ENCODE data around the gene RASA3.
"Not testable (repeated sequence)": the region's sequence is repeated elsewhere in the genome, so short reads cannot be mapped to it uniquely, and the experiment has no call there.

RASA3 gene

DNA sequence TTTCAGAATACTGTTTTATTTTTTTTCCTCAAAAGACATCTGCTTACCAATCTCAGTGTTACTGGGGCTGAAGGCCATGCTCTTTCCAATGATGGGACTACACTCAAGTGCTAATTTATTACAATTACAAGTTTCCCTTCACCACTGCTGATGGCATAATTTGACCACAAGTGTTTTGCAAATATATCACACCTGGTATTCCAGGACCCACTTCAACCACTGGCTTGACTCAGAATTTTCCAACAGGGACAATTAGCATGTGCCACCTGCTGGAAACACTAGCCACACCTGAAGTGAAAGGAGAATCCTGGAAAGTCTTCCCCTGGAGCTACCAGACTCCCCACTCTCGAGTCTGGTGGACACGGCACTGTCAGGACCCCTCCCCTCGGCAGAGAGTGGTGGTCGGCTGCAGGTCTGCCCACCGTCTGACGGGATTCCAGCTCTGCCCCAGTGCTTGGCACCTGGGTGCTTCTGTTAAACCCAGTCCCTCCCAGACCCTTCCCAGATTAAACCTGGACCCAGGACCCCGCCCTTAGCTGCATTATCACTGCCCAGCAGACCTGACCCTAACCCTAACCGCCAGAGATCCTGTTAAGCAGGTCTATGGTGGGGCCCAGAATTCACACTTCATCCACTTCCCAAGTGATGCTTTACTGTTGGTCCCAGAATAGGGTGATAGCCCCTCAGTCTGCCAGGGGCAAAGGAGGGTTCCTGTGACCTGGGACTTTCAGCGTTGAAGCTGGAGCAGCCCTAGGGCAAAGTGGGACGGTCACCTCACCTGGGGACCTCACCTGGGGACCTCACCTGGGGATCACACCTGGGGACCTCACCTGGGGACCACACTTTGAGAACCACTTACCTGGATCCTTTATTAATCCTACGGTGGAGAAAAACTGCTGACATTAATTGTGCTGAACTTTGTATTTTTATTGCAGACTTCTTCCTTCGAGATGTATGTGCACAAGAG, 17.6 kb upstream of the RASA3 start:
- H3K4me3 ChIP-seq (replicated peaks; ENCODE audit: low read depth, low read length), result no peak overlapping the region
- DNase-seq (ENCODE audit: low read depth), result no peak
- TF ChIP-seq, protein P1, sequence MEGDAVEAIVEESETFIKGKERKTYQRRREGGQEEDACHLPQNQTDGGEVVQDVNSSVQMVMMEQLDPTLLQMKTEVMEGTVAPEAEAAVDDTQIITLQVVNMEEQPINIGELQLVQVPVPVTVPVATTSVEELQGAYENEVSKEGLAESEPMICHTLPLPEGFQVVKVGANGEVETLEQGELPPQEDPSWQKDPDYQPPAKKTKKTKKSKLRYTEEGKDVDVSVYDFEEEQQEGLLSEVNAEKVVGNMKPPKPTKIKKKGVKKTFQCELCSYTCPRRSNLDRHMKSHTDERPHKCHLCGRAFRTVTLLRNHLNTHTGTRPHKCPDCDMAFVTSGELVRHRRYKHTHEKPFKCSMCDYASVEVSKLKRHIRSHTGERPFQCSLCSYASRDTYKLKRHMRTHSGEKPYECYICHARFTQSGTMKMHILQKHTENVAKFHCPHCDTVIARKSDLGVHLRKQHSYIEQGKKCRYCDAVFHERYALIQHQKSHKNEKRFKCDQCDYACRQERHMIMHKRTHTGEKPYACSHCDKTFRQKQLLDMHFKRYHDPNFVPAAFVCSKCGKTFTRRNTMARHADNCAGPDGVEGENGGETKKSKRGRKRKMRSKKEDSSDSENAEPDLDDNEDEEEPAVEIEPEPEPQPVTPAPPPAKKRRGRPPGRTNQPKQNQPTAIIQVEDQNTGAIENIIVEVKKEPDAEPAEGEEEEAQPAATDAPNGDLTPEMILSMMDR (IDR thresholded peaks at IDR 0.05; ENCODE audit: low read length, missing control alignments), result no peak

DNA sequence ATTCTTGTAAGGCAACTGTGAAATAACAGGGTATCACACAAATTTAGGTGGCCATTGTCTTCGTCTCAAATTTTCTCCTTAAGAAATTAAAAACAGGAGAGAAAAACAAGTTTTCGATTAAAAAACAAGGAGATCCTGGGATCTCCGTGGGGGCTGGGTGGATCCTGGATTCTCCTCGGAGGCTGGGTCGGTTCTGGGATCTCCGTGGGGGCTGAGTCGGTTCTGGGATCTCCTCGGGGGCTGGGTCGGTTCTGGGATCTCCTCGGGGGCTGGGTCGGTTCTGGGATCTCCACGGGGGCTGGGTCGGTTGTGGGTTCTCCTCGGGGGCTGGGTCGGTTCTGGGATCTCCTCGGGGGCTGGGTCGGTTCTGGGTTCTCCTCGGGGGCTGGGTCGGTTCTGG, 16.5 kb upstream of the RASA3 start:
- DNase-seq (ENCODE audit: low read depth); H3K4me3 ChIP-seq (replicated peaks; ENCODE audit: low read depth, low read length): not testable (repeated sequence)

DNA sequence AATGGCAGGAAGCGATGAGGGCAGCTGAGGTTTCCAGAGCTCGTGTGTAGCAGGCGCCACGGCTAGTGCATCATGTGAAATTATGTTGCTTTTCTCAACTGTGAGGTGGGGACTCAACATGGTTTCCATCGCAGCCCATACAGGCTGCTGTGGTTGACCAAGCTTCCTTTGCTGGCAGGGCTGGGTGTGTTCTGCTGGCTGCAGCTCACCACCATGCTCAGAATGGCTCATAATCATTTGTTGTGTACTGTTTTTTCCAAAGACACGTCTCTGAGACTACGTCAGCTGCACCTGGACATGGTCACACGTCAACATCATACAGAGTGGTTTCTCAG, 16.1 kb upstream of the RASA3 start:
- no peak for DNase-seq (ENCODE audit: low read depth)
- H3K4me3 ChIP-seq (replicated peaks; ENCODE audit: low read depth, low read length), result no peak overlapping the region
- TF ChIP-seq, protein P1 (IDR thresholded peaks at IDR 0.05; ENCODE audit: low read length, missing control alignments), result no peak

DNA sequence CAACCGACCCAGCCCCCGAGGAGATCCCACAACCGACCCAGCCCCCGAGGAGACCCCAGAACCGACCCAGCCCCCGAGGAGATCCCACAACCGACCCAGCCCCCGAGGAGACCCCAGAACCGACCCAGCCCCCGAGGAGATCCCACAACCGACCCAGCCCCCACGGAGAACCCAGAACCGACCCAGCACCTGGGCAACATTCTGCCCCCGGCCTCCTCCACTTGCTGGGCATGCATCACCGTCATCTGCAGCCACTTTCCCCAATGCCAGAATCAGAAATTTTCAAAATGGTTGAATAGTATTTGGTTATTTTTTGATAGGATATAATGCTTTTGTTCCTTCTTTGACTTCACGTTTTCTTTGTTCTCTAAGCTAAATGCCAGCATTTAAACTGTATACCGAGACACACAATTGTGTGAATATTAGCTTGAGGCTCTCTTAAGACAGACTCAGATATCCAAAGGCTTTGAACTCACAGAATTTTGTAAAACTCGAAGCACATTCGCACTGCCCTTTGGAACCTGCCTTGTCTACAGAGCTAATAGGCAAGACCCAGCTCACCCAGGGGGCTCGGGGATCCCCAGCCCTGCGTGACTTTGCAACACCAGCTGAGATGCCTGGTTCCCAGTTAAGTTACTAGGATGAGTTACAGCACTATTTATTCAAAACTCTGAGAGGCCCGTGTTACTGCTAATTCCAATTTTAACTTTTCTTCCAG, 15.5 kb upstream of the RASA3 start:
- no peak overlapping the region for H3K4me3 ChIP-seq (replicated peaks; ENCODE audit: low read depth, low read length)
- TF ChIP-seq, protein P1 (IDR thresholded peaks at IDR 0.05; ENCODE audit: low read length, missing control alignments), result no peak
- no peak for DNase-seq (ENCODE audit: low read depth)

DNA sequence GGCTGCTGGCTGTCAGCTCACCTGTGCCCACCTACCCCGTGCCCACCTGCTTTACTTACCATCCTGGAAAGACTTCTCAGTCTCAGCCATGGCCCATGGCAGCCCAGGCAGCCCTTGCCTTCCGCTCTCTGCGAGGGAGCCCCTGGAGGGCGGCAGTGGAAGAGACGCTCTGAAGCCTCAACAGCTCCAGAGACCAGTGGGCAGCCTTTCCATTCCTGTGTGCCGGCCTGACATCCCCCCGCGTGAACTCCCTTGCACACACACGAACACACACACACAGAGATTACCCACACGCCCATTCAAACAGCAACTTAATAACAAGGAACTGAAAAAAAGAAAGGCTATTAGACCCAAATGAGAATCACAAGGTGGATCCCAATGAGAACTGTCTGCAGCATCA, 14.2 kb upstream of the RASA3 start:
- H3K4me3 ChIP-seq (replicated peaks; ENCODE audit: low read depth, low read length), result no peak overlapping the region
- no peak for DNase-seq (ENCODE audit: low read depth)
- TF ChIP-seq, protein P1 (IDR thresholded peaks at IDR 0.05; ENCODE audit: low read length, missing control alignments), result peak; percentile 41

DNA sequence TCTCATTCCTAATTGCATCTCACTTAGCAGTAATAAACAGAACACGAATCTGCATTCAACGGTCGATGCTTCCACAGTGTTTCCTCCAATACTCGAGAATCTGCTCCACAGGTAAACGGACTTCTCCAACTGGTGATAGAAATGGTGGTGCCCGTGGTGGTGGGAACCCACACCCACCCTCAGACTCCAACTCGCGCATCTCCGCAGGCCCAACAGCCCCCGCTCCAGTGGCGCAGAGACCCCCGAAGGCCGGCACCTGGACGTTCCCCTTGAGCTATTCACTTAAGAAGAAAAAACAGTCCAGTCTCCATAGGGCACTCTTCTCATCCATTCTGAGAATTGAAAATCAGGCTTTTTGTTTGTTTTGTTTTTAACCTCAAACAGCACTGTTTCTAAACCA, 13.8 kb upstream of the RASA3 start:
- DNase-seq (ENCODE audit: low read depth), result no peak
- TF ChIP-seq, protein P1 (IDR thresholded peaks at IDR 0.05; ENCODE audit: low read length, missing control alignments), result no peak
- no peak overlapping the region for H3K4me3 ChIP-seq (replicated peaks; ENCODE audit: low read depth, low read length)

DNA sequence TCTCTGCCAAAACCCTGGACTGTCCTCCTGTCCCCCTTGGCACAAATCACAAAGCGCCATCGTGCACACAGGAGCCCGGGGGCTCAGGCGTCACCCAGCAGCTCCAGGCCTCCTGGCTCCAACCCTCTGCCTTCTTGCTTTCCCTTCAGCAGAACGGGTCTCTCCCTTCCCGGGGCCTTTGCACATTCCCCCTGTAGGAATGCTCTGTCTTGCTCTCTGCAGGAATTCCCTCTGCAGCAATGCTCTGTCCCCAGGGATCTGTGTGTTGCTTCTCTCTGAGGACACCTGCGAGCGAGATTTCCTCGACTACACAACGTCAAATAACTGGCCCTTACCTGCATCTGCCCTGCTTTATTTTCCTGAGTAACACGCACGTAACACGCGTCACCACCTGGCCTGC, 13.3 kb upstream of the RASA3 start:
- TF ChIP-seq, protein P1 (IDR thresholded peaks at IDR 0.05; ENCODE audit: low read length, missing control alignments), result no peak
- no peak overlapping the region for H3K4me3 ChIP-seq (replicated peaks; ENCODE audit: low read depth, low read length)
- no peak for DNase-seq (ENCODE audit: low read depth)
